ENCODE data around the gene THAP11. TPM values are rescaled to one million over a fixed set of nuclear protein-coding genes. Genes with fewer than 3 reads are reported as not detected.

The THAP11 gene
- total and polyA plus RNA-seq, 12 donors, result 8.4 to 85.6 (median 29.6) TPM

- H3K27me3 ChIP-seq, result no peaks in the 10 kb centered on the region
- H3K4me1 ChIP-seq (replicated peaks in 1 of 2), result peaks cover 11 to 34% of the 10 kb centered on the region in 2 donors
- H3K4me3 ChIP-seq, result no peak overlapping the region
- TF ChIP-seq CTCF (IDR thresholded peaks at IDR 0.05), result no peak
- no peak for TF ChIP-seq POLR2A (IDR thresholded peaks at IDR 0.05)
- H3K36me3 ChIP-seq (replicated peaks in 1 of 2), result peaks cover 0 to 83% of the 10 kb centered on the region in 2 donors
- intact Hi-C loops (cut with DNase I), result loop anchor here (5.0 kb wide), 1 partner anchor 47 kb away; no protein-coding TSS in a partner anchor
- WGBS, 4 donors, result 56 to 69% (median 64%) methylated on average over 1 to 5 of the region's 5 CpGs
- H3K27ac ChIP-seq, result peak overlapping the region in 2 of 5 donors; percentile 87 to 98
- peak in 3 of 7 donors; percentile 40 to 58 (median 49) for DNase-seq
- H3K9me3 ChIP-seq (replicated peaks in 1 of 3), result no peaks in the 10 kb centered on the region
Measured at GRCh38 chr16:67879936-67880335, 37.8 kb downstream of the THAP11 start.

GRCh38 chr16:67880584-67880983 lies 38.5 kb downstream of the THAP11 start:
- no peaks in the 10 kb centered on the region for H3K27me3 ChIP-seq
- WGBS, 4 donors, result 64 to 84% (median 75%) methylated on average over 6 to 13 of the region's 13 CpGs
- peaks cover 11 to 32% of the 10 kb centered on the region in 2 donors for H3K4me1 ChIP-seq (replicated peaks in 1 of 2)
- H3K4me3 ChIP-seq, result no peak overlapping the region
- DNase-seq, result no peak
- H3K27ac ChIP-seq, result peak overlapping the region in 3 of 5 donors; percentile 19 to 98 (median 87)
- TF ChIP-seq POLR2A (IDR thresholded peaks at IDR 0.05) (no peak), CTCF (IDR thresholded peaks at IDR 0.05) (no peak)
- H3K36me3 ChIP-seq (replicated peaks in 1 of 2), result peaks cover 0 to 86% of the 10 kb centered on the region in 2 donors
- no peaks in the 10 kb centered on the region for H3K9me3 ChIP-seq (replicated peaks in 1 of 3)
- intact Hi-C loops (cut with DNase I), result loop anchor here (5.0 kb wide), 1 partner anchor 47 kb away; no protein-coding TSS in a partner anchor

GRCh38 chr16:67881621-67882161 lies 39.6 kb downstream of the THAP11 start:
- peaks cover 0 to 81% of the 10 kb centered on the region in 2 donors for H3K36me3 ChIP-seq (replicated peaks in 1 of 2)
- peaks cover 11 to 32% of the 10 kb centered on the region in 2 donors for H3K4me1 ChIP-seq (replicated peaks in 1 of 2)
- intact Hi-C loops (cut with DNase I), result loop anchor here (5.0 kb wide), 1 partner anchor 46 kb away; no protein-coding TSS in a partner anchor
- WGBS, 4 donors, result 50 to 91% (median 55%) methylated on average over 16 to 21 of the region's 21 CpGs
- no peaks in the 10 kb centered on the region for H3K27me3 ChIP-seq
- H3K4me3 ChIP-seq, result no peak overlapping the region
- no peaks in the 10 kb centered on the region for H3K9me3 ChIP-seq (replicated peaks in 1 of 3)
- peak overlapping the region; percentile 58 to 98 (median 86) for H3K27ac ChIP-seq
- peak in 1 of 2 donors; percentile 67 for TF ChIP-seq POLR2A (IDR thresholded peaks at IDR 0.05)
- TF ChIP-seq CTCF (IDR thresholded peaks at IDR 0.05), result no peak
- peak; percentile 75 to 93 (median 88) for DNase-seq

- WGBS, 4 donors, result 54 to 73% (median 68%) methylated on average over 10 to 18 of the region's 18 CpGs
- peaks cover 0 to 72% of the 10 kb centered on the region in 2 donors for H3K36me3 ChIP-seq (replicated peaks in 1 of 2)
- DNase-seq, result peak; percentile 47 to 84 (median 68)
- H3K4me3 ChIP-seq, result no peak overlapping the region
- H3K27me3 ChIP-seq, result no peaks in the 10 kb centered on the region
- intact Hi-C loops (cut with DNase I), result loop anchor here (5.0 kb wide), 1 partner anchor 45 kb away; no protein-coding TSS in a partner anchor
- no peaks in the 10 kb centered on the region for H3K9me3 ChIP-seq (replicated peaks in 1 of 3)
- H3K4me1 ChIP-seq (replicated peaks in 1 of 2), result peaks cover 11 to 32% of the 10 kb centered on the region in 2 donors
- TF ChIP-seq CTCF (IDR thresholded peaks at IDR 0.05), result peak in 2 of 6 experiments; percentile 2 to 13
- TF ChIP-seq POLR2A (IDR thresholded peaks at IDR 0.05), result peak in 1 of 2 donors; percentile 14
- peak overlapping the region in 4 of 5 donors; percentile 58 to 98 (median 86) for H3K27ac ChIP-seq
Measured at GRCh38 chr16:67882374-67883145, 40.4 kb downstream of the THAP11 start.
